Measurements from ENCODE around the gene NDUFA7.

- TF ChIP-seq POLR2A (IDR thresholded peaks at IDR 0.05) = no peak
- TF ChIP-seq POLR2AphosphoS5 (IDR thresholded peaks at IDR 0.05) = no peak
- no peak for TF ChIP-seq CTCF (IDR thresholded peaks at IDR 0.05)
These were observed 13.5 kb upstream of the NDUFA7 start for GRCh38 chr19:8334458-8335342.
